Iris pigment epithelial cell (primary cell): ENCODE results near the gene HIGD1A.
"Not testable (repeated sequence)": the region's sequence is repeated elsewhere in the genome, so short reads cannot be mapped to it uniquely, and the experiment has no call there.

ENCODE experiments used
- DNase-seq: peaks from one replicate; pipeline ENCODE4 v3.0.0-alpha.2; 2011; ENCODE audit warnings: low read depth

HIGD1A gene

DNA sequence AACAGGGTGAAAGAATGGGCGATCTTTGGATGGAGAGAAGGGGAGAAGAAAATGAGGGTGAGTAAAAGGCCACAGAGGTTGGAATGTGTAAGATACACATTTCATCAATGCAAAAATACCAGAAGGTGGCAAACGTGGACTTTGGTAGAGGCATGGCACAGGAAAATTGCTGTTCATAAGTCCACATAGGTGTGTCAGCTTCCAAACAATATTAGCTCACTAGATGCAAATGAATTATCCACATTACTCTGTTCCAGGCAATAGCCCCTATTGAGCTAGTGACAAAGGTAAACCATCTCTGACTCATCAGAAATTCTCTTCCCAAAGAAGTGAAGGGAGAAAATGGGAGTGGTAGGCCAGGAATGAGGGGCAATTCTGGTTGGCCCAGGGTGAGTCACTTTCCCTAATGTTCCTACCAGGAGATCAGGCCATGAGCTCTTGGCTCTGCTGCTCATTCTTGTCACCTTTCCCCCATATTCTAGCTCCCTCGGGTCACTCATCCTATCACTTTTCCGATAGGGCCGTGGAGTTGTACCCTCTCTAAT, 24.9 kb upstream of the HIGD1A start:
- no peak for DNase-seq

GRCh38 chr3:42827654-42828053, 23.4 kb upstream of the HIGD1A start:
- DNase-seq = no peak

DNA sequence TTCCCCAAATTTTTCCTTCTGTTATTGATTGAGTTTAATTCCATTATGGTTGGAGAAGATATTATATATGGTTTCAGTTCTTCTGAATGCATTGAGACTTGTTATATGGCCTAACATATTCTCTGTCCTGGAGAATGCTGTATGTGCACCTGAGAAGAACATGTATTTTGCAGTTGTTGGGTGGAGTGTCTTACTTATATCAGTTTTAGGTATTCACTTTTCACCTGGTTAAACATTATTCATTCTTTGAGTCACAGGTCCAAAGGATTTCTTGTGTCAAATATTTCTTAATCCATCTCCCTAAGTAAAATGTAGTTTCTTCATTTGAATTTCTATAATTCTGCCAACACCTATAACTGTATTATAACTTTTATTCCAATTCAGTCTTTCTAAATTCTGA, 22.7 kb upstream of the HIGD1A start:
- DNase-seq = no peak

DNA sequence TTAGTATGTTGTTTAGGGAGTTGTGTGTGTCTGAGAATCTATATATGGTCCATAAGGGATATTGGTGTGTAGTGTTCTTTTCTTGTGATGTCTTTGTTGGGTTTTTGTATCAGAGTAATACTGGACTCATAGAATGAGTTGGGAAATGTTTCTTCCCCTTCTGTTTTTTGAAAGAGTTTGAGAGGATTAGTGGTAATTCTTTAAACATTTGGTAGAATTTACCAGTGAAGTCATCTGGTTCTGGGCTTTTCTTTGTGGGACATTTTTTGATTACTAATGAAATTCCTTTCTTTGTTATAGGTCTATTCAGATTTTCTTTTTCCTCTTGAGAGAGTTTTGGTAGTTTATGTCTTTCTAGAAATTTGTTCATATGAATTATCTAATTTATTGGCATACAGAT, 21.9 kb upstream of the HIGD1A start:
- DNase-seq = no peak

GRCh38 chr3:42823351-42823750, 19.1 kb upstream of the HIGD1A start:
- peak; percentile 10 for DNase-seq

GRCh38 chr3:42822828-42823227, 18.5 kb upstream of the HIGD1A start:
- DNase-seq = peak; percentile 28

- no peak for DNase-seq
Measured at GRCh38 chr3:42820746-42821051, 16.4 kb upstream of the HIGD1A start.

GRCh38 chr3:42819351-42819965, 15.2 kb upstream of the HIGD1A start:
- DNase-seq = no peak

GRCh38 chr3:42815826-42816225, 11.5 kb upstream of the HIGD1A start:
- no peak for DNase-seq

- no peak for DNase-seq
Measured at GRCh38 chr3:42814914-42815507, 10.7 kb upstream of the HIGD1A start.

DNA sequence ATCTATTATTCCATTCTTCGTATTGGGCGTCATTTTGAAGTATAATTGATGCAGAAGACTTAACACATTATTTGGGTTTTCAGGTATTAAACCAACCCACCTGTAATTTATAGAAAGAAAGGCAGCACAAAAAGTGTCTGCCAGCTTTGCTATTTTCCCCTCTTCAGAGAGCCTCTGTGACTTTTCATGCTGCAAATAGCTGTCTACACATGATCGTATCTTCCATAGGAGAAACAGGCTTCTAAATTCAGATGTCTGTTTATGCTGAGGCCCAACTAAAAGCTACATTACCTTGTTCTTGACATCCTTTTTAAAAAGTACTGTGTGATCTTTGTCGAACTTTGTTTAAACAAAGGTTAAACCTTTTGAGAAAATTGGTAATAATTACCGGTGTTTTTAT, 10.0 kb upstream of the HIGD1A start:
- no peak for DNase-seq

GRCh38 chr3:42811118-42811883, 7.0 kb upstream of the HIGD1A start:
- DNase-seq = not testable (repeated sequence)

- not testable (repeated sequence) for DNase-seq
Measured at GRCh38 chr3:42810706-42811105, 6.4 kb upstream of the HIGD1A start.

DNA sequence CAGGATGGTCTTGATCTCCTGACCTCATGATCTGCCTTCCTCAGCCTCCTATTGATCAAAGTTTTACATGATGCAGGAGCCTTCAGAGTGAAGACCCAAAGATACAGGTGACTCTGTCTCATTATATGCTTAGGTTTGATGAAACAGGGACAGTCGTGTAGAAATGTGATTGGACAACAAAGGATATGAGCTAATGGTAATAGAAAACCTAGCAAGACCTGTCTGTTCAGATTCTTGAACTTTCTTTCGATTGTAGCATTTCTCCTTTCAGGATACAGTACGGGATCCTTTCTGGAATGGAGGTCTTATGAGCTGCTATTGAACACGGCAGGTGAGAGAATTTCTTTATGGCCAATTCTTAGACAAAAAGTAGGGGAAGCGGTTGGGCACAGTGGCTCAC, 4.9 kb upstream of the HIGD1A start, which contains the start of gene ACKR2:
TSS of gene ACKR2 (plus strand) at position 244 of the 400 bp plus-strand sequence. CDS start 55,058 bp downstream, outside the sequence.
- DNase-seq = no peak

DNA sequence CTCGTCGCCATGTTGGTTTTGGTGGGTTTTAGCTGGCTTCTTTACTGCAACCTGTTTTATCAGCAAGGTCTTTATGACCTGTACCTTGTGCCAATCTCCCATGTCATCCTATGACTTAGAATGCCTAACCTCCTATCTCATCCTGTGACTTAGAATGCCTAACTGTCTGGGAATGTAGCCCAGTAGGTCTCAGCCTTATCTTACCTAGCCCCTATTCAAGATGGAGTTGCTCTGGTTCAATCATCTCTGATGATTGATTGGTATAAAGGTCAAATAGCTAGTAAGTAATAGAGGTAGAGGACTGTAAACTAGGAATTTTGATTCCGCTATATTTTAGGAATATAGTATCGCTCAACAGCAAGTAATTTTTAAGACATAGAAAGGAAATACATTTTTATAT, 3.6 kb upstream of the HIGD1A start:
- DNase-seq = no peak

DNA sequence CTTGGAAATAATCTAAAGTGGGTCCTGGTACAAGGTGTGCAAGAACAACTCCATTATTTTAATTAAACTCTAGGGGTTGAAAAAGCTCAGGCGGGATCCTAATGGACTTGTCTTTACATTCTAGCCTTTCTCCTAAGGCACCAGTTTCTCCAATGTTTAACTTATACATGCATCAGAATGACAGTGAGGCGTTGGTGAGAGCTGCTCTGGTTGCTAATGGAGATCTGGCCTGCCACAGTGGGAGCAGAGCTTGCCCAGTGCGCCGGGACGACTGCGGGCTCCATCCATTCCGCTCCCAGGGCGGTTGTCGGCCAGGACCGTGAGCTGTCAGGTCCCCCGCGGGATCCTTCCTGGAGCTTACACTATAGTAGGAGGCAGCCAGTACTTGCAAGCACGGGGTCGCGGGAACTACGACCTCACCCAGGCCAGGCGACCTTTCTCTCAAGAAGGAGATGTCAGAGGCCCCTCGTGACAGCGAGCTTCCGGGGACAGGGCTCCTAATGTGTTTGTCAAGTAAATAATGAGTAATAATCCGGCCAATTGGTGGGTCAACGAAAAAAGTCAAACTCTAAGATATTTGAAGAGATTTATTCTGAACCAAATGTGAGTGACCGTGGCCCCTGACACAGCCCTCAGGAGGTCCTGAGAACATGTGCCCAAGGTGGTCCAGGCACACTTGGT, 991 bp upstream of the HIGD1A start:
- DNase-seq = peak; percentile 5

GRCh38 chr3:42804831-42805132, 492 bp upstream of the HIGD1A start:
- no peak for DNase-seq

- DNase-seq = peak; percentile 38
Measured at GRCh38 chr3:42803414-42804105, 730 bp downstream of the HIGD1A start.

GRCh38 chr3:42802876-42803413, 1.3 kb downstream of the HIGD1A start:
- no peak for DNase-seq

DNA sequence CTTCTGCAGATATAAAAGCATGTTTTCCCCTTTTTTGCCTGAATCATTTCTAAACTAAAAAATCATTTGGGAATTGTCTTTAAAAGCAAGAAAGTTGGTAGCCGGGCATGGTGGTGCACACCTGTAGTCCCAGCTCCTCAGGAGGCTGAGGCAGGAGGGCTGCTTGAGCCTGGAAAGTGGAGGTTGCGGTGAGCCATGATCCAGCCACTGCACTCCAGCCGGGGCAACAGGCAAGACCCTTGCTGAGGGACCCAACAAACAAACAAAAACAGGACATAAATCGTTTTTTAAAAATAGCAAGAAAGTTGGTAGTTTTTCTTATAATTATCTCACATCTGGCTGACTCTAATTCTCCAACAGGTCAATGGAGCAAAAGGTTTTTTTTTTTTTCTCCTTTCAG, 2.5 kb downstream of the HIGD1A start:
- DNase-seq = no peak

DNA sequence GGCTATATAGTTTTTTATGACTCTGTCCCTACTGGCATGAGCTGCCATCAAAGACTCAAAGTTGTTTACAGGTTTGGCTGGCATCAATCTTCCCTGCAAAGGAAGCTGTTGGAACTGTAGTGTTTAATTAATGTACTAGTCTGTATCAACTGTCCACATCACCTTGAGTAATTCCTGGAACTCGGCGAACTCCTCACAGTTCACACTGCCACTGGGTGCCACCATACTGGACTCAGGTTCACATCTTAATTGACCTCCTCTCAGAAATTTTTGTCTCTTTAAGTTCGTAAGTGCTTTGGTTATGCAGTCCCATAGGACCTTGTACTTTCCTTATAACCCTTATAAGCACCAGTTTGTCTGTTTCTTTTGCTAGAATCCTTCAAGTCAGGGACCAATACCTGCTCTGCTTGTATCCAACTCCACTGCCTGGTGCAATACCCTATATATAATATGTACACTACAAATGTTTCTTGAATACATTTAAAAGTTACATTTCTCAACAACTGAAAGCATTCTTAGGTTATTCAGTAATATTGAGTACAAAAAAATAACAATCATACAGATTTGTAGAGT, 3.2 kb downstream of the HIGD1A start:
- no peak for DNase-seq

GRCh38 chr3:42800251-42800650, 4.0 kb downstream of the HIGD1A start:
- no peak for DNase-seq
